A673 (cell line): ENCODE measurements around the gene EZH2. TPM values are rescaled to one million over a fixed set of nuclear protein-coding genes. Genes with fewer than 3 reads are reported as not detected.

Experiments
- BruUV-seq: library from RNA; stranded (reverse); fragments of 400-500 nt; replicated peaks from 2 replicates; lab custom pipeline; 2021; lab: Mats Ljungman, UMichigan
- CTCF ChIA-PET: fragments of 300-600 bp; sonication (Branson Sonifier 250); formaldehyde crosslinking; loops from one replicate; lab custom pipeline; 2022; ENCODE audit warnings: antibody characterized with exemption; lab: Charles Lee
- POLR2A ChIA-PET: fragments of 300-600 bp; sonication (Branson Sonifier 250); formaldehyde crosslinking; loops from one replicate; lab custom pipeline; 2022; ENCODE audit warnings: antibody characterized with exemption; ENCODE audit not compliant: low non-redundant PET; lab: Charles Lee
- DNase-seq: peaks from one replicate; pipeline ENCODE4 v3.0.0-alpha.2; 2015; ENCODE audit warnings: low spot score
- H3K27ac ChIP-seq: fragments of 200-600 bp; sonication (generic); 2 replicates; pipeline ENCODE4 v1.5.1; 2016; ENCODE audit warnings: mixed run types, low read depth, mild to moderate bottlenecking, mixed read lengths, antibody characterized with exemption, low read length; ENCODE audit not compliant: poor library complexity, severe bottlenecking
- H3K27me3 ChIP-seq: fragments of 200-600 bp; sonication (generic); replicated peaks from 2 replicates; pipeline ENCODE4 v1.6.1; 2017; ENCODE audit warnings: mixed run types, low read depth, mild to moderate bottlenecking, mixed read lengths, antibody characterized with exemption, low read length; ENCODE audit not compliant: insufficient read depth, poor library complexity
- H3K36me3 ChIP-seq: fragments of 200-600 bp; sonication (generic); 2 replicates; pipeline ENCODE4 v1.6.1; 2016; ENCODE audit warnings: mixed run types, mild to moderate bottlenecking, mixed read lengths, antibody characterized with exemption, low read length; ENCODE audit not compliant: insufficient read depth, poor library complexity, severe bottlenecking
- H3K4me1 ChIP-seq: fragments of 200-600 bp; sonication (generic); 2 replicates; pipeline ENCODE4 v1.6.1; 2017; ENCODE audit warnings: mixed run types, mild to moderate bottlenecking, mixed read lengths, antibody characterized with exemption, low read length; ENCODE audit not compliant: insufficient read depth, poor library complexity, severe bottlenecking
- H3K4me3 ChIP-seq: fragments of 200-600 bp; sonication (generic); 2 replicates; pipeline ENCODE4 v1.5.1; 2016; ENCODE audit warnings: low read depth, mixed run types, mild to moderate bottlenecking, mixed read lengths, low read length; ENCODE audit not compliant: poor library complexity, severe bottlenecking
- H3K9me3 ChIP-seq: fragments of 200-600 bp; sonication (generic); 2 replicates; pipeline ENCODE4 v1.6.1; 2016; ENCODE audit warnings: mixed run types, low read depth, mild to moderate bottlenecking, mixed read lengths, antibody characterized with exemption, low read length; ENCODE audit not compliant: poor library complexity, severe bottlenecking
- CTCF ChIP-seq: fragments of 300-800, 200-600 bp; sonication (generic); conservative IDR thresholded peaks from 2 replicates; pipeline ENCODE4 v1.5.1; 2017; ENCODE audit warnings: low read depth, mild to moderate bottlenecking, antibody characterized with exemption, low read length, moderate library complexity, mixed read lengths
- EZH2 ChIP-seq: fragments of 200-600 bp; sonication (generic); IDR thresholded peaks from 2 replicates; pipeline ENCODE4 v1.6.1; 2017; ENCODE audit warnings: borderline replicate concordance, low read depth, mild to moderate bottlenecking, mixed read lengths, antibody characterized with exemption, low read length; ENCODE audit not compliant: poor library complexity, severe bottlenecking
- intact Hi-C: fragments of 100-400 bp; cut with micrococcal nuclease; formaldehyde crosslinking; loops from one replicate; pipeline ENCODE4 v1.10.0; 2022; ENCODE audit not compliant: unreplicated experiment
- total RNA-seq: library from RNA; stranded (reverse); gene quantifications from 2 replicates; pipeline ENCODE4 v1.2.3, GENCODE V29; 2021

EZH2 gene
- total RNA-seq, 1 experiment from 2014 or later = 140 TPM

GRCh38 chr7:148856891-148857290, 27.2 kb downstream of the EZH2 start:
- CTCF ChIA-PET = interaction anchor here (0.6 kb wide), 1 partner anchor 33 kb away, joined by 6 read pairs; no protein-coding TSS in a partner anchor
- H3K27ac ChIP-seq = no peak overlapping the region
- no peak overlapping the region for H3K4me3 ChIP-seq
- no peak for TF ChIP-seq EZH2
- TF ChIP-seq CTCF = no peak
- BruUV-seq = no TSS peak
- no peaks in the 10 kb centered on the region for H3K36me3 ChIP-seq
- no peaks in the 10 kb centered on the region for H3K9me3 ChIP-seq
- peaks cover 49% of the 10 kb centered on the region for H3K4me1 ChIP-seq
- intact Hi-C loops = no loop called here
- H3K27me3 ChIP-seq = no peaks in the 10 kb centered on the region
- no peak for DNase-seq
- POLR2A ChIA-PET = no interaction called here

DNA sequence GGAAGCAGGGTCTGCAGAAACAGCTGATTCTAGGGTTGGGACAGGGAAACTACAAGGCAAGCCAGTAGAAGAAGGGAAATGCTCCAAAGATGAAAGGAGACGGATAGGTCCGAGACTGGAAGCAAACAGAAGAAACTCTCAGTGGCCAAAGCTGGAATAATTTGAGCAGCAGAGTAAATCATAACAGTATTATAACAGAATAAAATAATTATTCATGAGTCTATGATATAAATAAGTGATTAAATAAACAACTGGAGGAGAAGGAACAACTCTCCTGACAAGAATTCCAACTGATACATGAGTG, 27.6 kb downstream of the EZH2 start:
- Histone ChIP-seq H3K27ac (no peak overlapping the region), H3K36me3 (no peaks in the 10 kb centered on the region), H3K27me3 (no peaks in the 10 kb centered on the region), H3K4me3 (no peak overlapping the region), H3K4me1 (peaks cover 48% of the 10 kb centered on the region), H3K9me3 (no peaks in the 10 kb centered on the region)
- POLR2A ChIA-PET = no interaction called here
- no TSS peak for BruUV-seq
- CTCF ChIA-PET = interaction anchor here (0.6 kb wide), 1 partner anchor 33 kb away, joined by 6 read pairs; no protein-coding TSS in a partner anchor
- intact Hi-C loops = no loop called here
- TF ChIP-seq EZH2 (no peak), CTCF (0 out of 2 replicates have a peak, but pooled peaks have one; percentile 27)
- DNase-seq = no peak

GRCh38 chr7:148854983-148855382, 29.1 kb downstream of the EZH2 start:
- no peak overlapping the region for H3K27ac ChIP-seq
- H3K27me3 ChIP-seq = no peaks in the 10 kb centered on the region
- TF ChIP-seq EZH2 (no peak), CTCF (no peak)
- intact Hi-C loops = no loop called here
- no peak for DNase-seq
- no peaks in the 10 kb centered on the region for H3K9me3 ChIP-seq
- BruUV-seq = no TSS peak
- POLR2A ChIA-PET = interaction anchor here (0.6 to 0.7 kb wide), 2 partner anchors 18 to 750 kb away, joined by 3 to 9 read pairs; no protein-coding TSS in a partner anchor
- no peaks in the 10 kb centered on the region for H3K36me3 ChIP-seq
- CTCF ChIA-PET = no interaction called here
- H3K4me1 ChIP-seq = peaks cover 49% of the 10 kb centered on the region
- no peak overlapping the region for H3K4me3 ChIP-seq
